Central memory CD8-positive, alpha-beta T cell (primary cell): ENCODE data around the gene CNPPD1.

Experiments
- ATAC-seq: fragments of 150-1000 bp; cut with Tn5 transposase; replicated peaks from 2 replicates; pipeline ENCODE4 v1.10.0; 2022; ENCODE audit warnings: mild to moderate bottlenecking, moderate FRiP score, moderate number of reproducible peaks; ENCODE audit not compliant: poor library complexity, severe bottlenecking; ENCODE audit errors: extremely low read depth
- DNase-seq, 2 donors: peaks; one replicate each; pipeline ENCODE4 v3.0.0; 2021; ENCODE audit warnings: low spot score in 2 of 2
- H3K27ac Mint-ChIP-seq: one replicate; pipeline ENCODE4 v1.8.0; 2022; ENCODE audit warnings: low read depth, mild to moderate bottlenecking, moderate library complexity, mixed read lengths
- H3K27me3 Mint-ChIP-seq: one replicate; pipeline ENCODE4 v1.8.0; 2022; ENCODE audit warnings: mixed read lengths
- H3K36me3 Mint-ChIP-seq: one replicate; pipeline ENCODE4 v1.8.0; 2022; ENCODE audit warnings: mild to moderate bottlenecking, moderate library complexity, mixed read lengths; ENCODE audit not compliant: insufficient read depth
- H3K4me1 Mint-ChIP-seq: one replicate; pipeline ENCODE4 v1.8.0; 2022; ENCODE audit warnings: mixed read lengths
- H3K4me3 Mint-ChIP-seq: one replicate; pipeline ENCODE4 v1.8.0; 2022; ENCODE audit warnings: mild to moderate bottlenecking, moderate library complexity, mixed read lengths
- H3K9me3 Mint-ChIP-seq: one replicate; pipeline ENCODE4 v1.8.0; 2022; ENCODE audit warnings: mixed read lengths

Gene CNPPD1

DNA sequence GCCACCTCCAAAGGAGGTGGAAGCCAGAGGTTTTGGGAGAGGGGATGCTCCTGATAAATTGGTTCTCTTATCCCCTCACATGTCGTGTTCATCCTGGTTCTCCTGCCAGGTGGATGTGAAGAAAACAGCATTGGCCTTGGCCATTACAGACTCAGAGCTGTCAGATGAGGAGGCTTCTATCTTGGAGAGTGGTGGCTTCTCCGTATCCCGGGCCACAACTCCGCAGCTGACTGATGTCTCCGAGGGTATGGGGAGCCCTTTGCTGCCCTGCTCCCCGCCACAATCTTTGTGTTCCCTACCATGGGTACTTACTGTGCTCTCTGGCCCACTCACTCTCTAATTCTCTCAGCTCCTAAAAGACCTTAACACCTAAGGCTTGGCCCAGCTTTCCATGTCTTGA is 4.8 kb upstream of the CNPPD1 start:
- H3K27me3 Mint-ChIP-seq, result no peaks in the 10 kb centered on the region
- ATAC-seq (no peak), DNase-seq (no peak)
- H3K4me1 Mint-ChIP-seq, result peaks cover 60% of the 10 kb centered on the region
- no peaks in the 10 kb centered on the region for H3K9me3 Mint-ChIP-seq
- no peak overlapping the region for H3K27ac Mint-ChIP-seq
- H3K4me3 Mint-ChIP-seq, result no peak overlapping the region
- peaks cover 52% of the 10 kb centered on the region for H3K36me3 Mint-ChIP-seq

DNA sequence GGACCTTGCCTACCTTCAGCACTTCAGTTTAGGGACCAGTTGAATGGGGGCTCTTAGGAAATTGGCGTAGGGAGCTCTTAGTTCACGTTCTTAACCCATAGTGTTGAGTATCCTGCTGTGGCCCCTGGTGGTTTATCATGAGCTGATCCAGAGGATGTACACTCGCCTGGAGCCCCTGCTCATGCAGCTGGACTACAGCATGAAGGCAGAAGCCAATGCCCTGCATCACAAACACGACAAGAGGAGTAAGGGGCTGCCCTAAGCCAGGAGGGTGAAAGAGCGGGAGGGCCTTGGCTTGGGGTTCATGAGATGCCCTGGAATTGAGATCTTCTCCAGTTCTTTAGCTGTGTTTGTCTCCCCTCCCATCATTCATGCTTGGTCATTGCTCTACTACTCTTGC is 4.2 kb upstream of the CNPPD1 start:
- Mint-ChIP-seq H3K27ac (no peak overlapping the region), H3K36me3 (peaks cover 51% of the 10 kb centered on the region), H3K4me3 (no peak overlapping the region), H3K4me1 (peaks cover 60% of the 10 kb centered on the region), H3K27me3 (no peaks in the 10 kb centered on the region), H3K9me3 (no peaks in the 10 kb centered on the region)
- no peak for DNase-seq
- ATAC-seq, result no peak

DNA sequence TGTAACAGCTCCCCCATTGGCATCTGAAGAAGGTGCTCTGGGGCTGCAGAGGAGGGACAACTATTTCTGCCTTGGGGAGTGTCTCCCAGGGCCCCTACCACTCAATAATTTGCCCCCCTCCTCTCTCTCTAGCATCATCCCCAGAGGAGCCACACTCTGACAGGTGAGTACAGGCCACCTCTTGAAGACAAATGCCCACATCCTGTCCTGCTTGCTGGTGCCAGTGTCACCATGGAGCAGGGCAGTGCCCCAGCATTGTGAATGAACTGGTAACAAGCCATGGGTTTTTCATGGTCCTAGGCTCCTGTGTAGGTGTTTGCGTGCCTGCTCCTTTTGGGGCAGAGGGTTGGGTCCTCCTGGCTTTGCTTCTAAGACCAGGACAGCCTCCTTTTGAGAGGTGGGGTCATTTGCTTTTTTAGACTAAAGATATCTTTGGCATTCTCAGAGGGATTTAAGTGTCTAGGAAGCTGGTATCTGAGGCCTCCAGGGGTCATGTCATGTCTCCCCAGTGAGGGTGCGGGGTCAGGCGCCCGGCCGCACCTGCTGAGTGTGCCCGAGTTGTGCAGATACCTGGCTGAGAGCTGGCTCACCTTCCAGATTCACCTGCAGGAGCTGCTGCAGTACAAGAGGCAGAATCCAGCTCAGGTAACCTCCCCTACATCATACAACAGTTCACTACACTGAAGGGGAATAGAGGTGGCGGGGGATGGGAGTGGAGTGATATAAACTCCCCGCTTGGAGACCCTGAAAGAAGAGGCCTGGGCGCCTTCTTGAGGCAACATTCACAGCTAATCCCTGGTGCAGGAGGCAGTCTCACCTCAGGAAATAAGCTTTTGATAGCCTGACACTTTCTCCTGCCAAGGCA is 3.1 kb upstream of the CNPPD1 start:
- H3K9me3 Mint-ChIP-seq, result no peaks in the 10 kb centered on the region
- peak overlapping the region; percentile 79 for H3K4me3 Mint-ChIP-seq
- no peak for ATAC-seq
- peaks cover 51% of the 10 kb centered on the region for H3K36me3 Mint-ChIP-seq
- peaks cover 62% of the 10 kb centered on the region for H3K4me1 Mint-ChIP-seq
- peak overlapping the region; percentile 50 for H3K27ac Mint-ChIP-seq
- no peaks in the 10 kb centered on the region for H3K27me3 Mint-ChIP-seq
- DNase-seq, result no peak

DNA sequence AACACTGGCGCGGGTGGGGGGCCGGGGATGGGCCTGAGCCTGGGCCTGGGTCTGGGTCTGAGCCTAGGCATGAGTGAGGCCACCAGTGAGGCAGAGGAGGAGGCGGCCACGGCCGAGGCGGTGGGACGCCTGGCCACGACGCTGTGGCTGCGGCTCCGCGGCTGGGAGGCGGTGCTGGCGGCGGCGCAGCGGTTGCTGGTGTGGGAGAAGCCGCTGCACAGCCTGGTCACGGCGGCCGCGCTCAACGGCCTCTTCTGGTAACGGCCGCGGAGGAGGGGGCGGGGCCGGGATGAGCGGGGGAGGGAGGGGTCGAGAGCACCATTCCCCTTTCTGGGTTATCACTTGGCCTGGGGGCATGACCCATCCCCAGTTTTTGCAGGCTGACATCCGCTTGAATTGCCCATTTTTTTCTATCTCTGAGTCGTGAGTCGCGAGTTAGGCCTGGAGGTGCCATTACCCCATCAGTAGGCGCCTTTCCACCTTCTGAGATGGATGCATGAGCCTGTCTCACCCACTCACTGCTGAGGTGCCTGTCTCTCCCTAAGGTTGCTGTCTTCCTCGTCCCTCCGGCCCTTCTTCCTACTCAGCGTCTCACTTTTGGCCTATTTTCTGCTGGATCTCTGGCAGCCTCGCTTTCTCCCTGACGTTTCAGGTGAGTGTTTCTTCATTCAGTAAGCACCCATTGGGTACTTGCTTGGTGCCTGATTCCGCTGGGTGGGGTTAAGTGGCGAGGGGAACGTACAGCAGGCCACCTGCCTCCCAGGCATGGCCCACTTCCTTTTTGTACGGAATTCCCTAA is 1.9 kb upstream of the CNPPD1 start:
- Mint-ChIP-seq H3K36me3 (peaks cover 52% of the 10 kb centered on the region), H3K4me3 (peak overlapping the region; percentile 79), H3K27me3 (no peaks in the 10 kb centered on the region), H3K9me3 (no peaks in the 10 kb centered on the region), H3K27ac (peak overlapping the region; percentile 99), H3K4me1 (peaks cover 64% of the 10 kb centered on the region)
- ATAC-seq, result no peak
- DNase-seq, result peak in 1 of 2 donors; percentile 34

DNA sequence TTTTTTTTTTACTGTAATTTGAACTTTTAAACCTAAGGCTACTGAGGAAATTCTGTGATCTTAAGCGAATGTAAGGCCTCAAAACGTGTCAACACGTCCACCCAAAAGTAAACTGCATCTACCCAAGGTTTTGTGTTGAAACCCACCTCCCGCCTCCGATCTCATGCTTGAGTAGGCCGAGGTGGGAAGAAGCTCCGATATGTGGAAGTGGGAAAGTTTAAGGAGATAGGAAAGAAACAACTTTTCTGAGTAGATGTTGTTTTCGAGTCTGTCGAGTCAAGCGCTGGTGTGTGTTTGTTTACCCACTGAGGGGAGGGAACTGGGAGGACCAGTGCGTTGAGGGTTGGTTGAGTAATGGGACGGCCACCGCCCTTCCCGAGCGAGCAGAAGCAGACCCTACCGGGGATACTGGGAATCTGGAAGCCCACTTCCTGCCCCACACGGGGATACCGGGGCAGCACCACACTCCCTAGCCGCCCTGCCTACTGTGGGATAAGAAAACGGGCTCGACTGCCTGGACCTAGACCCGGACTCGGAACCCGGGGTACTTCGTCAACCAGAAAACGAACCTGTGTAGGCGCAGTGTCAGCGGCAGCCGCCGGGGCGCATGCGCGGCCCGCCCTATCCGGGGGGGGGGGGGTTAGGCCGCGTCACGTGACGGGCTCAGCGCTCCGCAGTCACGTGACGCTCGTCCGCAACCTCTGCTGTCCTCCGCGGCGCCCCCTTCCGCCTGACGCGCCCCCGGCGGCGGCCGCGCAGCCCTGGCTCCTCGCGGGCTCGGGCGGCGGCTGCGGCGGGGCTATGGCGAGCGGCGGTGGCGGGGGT is 1.0 kb upstream of the CNPPD1 start, which contains the start of gene RETREG2:
TSS of gene RETREG2 (plus strand) at position 724 of the 825 bp plus-strand sequence. CDS start at position 802, 78 bp downstream.
- Mint-ChIP-seq H3K27ac (peak within 1 kb of the TSS; percentile 99), H3K9me3 (no peaks in the 10 kb centered on the region), H3K4me3 (peak within 1 kb of the TSS; percentile 79), H3K36me3 (peaks cover 49% of the 10 kb centered on the region), H3K4me1 (peaks cover 61% of the 10 kb centered on the region), H3K27me3 (no peaks in the 10 kb centered on the region)
- DNase-seq, result peak; percentile 71
- ATAC-seq, result peak; percentile 55

DNA sequence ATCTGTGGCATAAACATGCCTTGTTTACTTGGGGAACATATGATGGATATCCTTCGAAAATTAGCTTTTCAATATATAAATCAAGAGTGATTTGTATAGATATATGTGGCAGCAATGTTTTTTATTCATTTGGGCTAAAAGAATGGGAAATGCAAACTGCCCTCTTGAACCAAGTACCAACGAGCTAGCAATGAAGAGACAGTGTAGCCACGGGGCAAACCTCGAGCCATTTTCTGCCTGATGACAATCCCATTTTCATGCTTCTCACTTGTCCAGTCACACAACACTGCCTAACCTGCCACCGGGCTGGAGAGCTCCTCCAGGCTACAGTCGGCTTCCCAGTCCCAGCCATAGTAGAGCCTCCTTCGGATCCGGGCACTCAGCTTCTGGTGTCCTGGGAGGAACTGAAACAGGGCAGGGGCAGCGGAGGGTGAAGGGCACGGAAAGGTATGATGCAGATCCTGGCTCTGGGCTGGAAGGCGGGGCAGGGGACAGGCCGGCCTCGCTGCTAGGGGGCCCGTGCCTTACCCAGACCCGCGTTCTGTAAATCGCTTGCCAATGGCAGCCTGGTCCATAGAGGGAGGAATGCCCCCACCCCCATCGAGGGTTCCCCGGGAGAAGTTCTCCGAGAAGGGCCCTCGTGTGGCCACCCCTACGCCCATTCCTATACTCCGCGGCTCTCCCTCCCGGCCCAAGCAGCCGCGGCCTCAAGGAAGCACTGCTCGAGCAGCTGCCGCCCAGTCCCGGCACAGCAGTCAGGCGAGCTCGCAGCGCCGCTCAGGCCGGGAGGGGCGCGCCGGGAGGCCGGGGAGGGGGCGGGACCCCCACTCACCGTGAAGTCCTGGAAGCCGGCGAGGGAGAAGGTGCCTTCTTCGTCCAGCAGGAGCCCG is 552 bp downstream of the CNPPD1 start:
- no peak for ATAC-seq
- no peaks in the 10 kb centered on the region for H3K9me3 Mint-ChIP-seq
- H3K4me1 Mint-ChIP-seq, result peaks cover 66% of the 10 kb centered on the region
- peak overlapping the region; percentile 79 for H3K4me3 Mint-ChIP-seq
- peak in 1 of 2 donors; percentile 18 for DNase-seq
- peaks cover 47% of the 10 kb centered on the region for H3K36me3 Mint-ChIP-seq
- H3K27ac Mint-ChIP-seq, result peak overlapping the region; percentile 78
- no peaks in the 10 kb centered on the region for H3K27me3 Mint-ChIP-seq

DNA sequence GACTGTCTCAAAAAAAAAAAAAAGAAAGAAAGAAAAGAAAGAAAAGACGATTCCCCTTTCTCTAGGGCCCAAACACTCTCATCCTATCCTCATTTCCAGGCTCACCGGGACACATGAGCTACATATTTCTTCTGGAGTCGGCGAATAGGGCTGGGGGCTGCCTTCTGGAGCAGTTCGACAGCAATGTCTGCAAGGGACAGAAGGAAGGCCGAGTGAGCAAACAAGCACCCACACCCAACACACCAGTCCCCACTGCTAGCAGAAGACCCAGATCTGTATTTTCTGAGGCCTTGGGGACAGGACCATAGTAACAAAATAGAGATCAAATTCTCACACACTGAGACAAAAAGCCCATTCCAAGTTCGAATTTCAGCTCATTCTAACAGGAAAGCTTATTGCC is 1.2 kb downstream of the CNPPD1 start:
- no peaks in the 10 kb centered on the region for H3K27me3 Mint-ChIP-seq
- H3K36me3 Mint-ChIP-seq, result peaks cover 40% of the 10 kb centered on the region
- H3K4me3 Mint-ChIP-seq, result peak overlapping the region; percentile 79
- peak overlapping the region; percentile 78 for H3K27ac Mint-ChIP-seq
- H3K4me1 Mint-ChIP-seq, result peaks cover 62% of the 10 kb centered on the region
- no peaks in the 10 kb centered on the region for H3K9me3 Mint-ChIP-seq
- DNase-seq (no peak), ATAC-seq (no peak)

DNA sequence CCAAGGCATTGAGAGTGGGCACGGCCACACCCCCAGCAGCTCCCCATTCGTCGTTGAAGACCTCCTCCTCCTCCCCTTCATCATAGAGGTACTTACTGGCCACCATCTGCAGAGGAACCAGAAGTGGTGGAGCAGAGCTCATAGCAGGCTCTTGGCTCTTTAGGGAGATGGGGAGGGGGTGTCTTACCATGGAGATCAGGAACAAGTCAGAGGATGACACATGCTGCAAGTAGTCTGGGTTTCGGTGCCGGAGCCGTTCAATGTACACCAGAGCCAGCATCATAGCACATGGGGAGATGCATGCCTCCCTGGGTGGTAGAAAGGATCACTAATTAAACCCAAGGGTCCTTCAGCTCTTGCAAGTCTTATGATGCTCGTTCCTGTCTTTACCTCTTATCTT is 1.9 kb downstream of the CNPPD1 start:
- H3K9me3 Mint-ChIP-seq, result no peaks in the 10 kb centered on the region
- no peaks in the 10 kb centered on the region for H3K27me3 Mint-ChIP-seq
- peaks cover 41% of the 10 kb centered on the region for H3K36me3 Mint-ChIP-seq
- no peak for DNase-seq
- H3K27ac Mint-ChIP-seq, result no peak overlapping the region
- peaks cover 55% of the 10 kb centered on the region for H3K4me1 Mint-ChIP-seq
- no peak for ATAC-seq
- H3K4me3 Mint-ChIP-seq, result peak overlapping the region; percentile 79

DNA sequence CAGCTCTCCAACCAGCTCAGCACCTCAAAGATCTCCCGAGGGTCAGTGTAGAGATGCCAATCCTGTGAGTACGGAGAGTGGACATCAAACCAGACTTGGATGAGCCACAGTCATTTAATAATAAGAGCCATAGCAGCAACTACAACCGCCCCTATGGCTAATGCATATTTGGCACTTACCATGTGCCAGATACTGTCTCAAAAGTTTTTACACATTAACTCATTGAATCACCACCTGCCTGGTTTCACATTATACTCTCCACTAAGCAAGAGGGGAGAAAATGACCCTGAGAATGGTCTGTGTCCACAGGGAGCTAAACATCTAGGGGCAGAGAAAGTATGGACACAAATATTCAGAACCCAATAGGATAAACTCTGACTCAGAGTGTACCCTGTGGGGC is 2.6 kb downstream of the CNPPD1 start:
- ATAC-seq (no peak), DNase-seq (no peak)
- no peak overlapping the region for H3K27ac Mint-ChIP-seq
- H3K27me3 Mint-ChIP-seq, result no peaks in the 10 kb centered on the region
- no peaks in the 10 kb centered on the region for H3K9me3 Mint-ChIP-seq
- H3K36me3 Mint-ChIP-seq, result peaks cover 40% of the 10 kb centered on the region
- peaks cover 48% of the 10 kb centered on the region for H3K4me1 Mint-ChIP-seq
- H3K4me3 Mint-ChIP-seq, result peak overlapping the region; percentile 79

DNA sequence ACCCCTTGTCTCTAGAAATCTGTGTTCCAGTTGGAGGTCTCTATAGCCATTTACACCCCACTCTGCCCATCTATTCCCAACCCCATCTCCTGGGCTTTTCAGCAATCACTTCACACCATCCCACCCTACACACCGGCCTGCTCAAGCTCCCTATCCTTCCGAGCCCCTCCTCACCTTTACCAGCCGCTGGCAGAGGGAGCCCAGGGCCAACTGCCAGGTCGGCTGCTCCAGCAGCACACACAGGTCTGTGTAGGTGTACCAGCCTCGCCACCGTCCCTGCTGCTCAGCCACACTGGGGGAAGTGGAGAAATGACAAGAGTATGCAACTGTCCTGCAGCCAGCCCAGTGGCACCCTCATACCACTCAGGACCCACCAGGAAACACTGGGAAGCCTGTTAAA is 3.5 kb downstream of the CNPPD1 start:
- no peak overlapping the region for H3K27ac Mint-ChIP-seq
- ATAC-seq (no peak), DNase-seq (no peak)
- H3K4me3 Mint-ChIP-seq, result no peak overlapping the region
- no peaks in the 10 kb centered on the region for H3K9me3 Mint-ChIP-seq
- peaks cover 42% of the 10 kb centered on the region for H3K4me1 Mint-ChIP-seq
- H3K27me3 Mint-ChIP-seq, result no peaks in the 10 kb centered on the region
- peaks cover 34% of the 10 kb centered on the region for H3K36me3 Mint-ChIP-seq

DNA sequence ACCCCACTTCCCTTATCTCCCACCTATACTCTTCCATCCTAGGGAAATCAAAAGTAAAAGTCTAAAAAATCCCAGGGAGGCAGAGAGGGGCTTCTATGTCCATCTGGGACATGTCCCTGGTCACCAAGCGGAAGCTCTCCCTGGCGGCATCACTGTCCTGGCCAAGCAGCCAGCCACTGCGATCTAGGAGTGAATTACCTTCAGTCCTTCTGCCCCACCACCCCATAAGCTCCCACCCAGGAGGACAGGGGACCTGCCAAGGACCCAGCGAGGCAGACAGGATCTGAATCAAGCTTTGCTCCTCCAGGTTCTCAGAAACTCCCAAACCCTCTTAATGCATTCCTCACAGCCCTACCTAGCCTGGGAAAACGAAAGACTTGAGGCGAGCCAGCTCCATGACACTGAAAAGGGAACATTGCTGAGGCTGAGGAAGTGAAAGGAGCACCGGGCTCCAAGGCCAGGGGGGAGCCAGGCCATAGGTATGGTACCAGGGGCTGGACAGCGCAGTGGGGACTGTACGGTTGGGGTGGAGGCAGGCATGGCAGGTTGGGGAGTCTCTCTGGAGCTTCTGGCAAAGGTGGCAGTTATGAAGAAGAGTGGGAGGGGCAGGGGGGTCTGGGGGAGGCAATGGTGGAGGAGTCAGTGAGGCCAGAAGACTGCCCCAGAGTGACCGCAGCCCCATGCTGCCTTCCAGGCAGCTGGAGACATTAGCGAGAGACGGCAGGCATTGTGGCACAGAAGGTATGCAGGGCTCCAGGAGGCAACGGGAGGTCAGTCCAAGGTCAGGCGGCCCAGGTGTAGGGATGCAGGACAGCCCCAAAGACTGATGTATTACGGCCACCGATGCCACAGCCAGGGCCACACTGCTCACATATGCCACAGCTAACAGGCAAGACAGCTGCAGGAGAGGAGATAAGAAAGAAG is 4.2 kb downstream of the CNPPD1 start:
- no peak overlapping the region for H3K4me3 Mint-ChIP-seq
- DNase-seq (no peak), ATAC-seq (no peak)
- no peak overlapping the region for H3K27ac Mint-ChIP-seq
- H3K27me3 Mint-ChIP-seq, result no peaks in the 10 kb centered on the region
- H3K9me3 Mint-ChIP-seq, result no peaks in the 10 kb centered on the region
- peaks cover 29% of the 10 kb centered on the region for H3K36me3 Mint-ChIP-seq
- peaks cover 38% of the 10 kb centered on the region for H3K4me1 Mint-ChIP-seq
